ENCODE results near the gene ARID2. TPM values are rescaled to one million over a fixed set of nuclear protein-coding genes. Genes with fewer than 3 reads are reported as not detected.

ARID2 gene
- total RNA-seq, 4 donors from 2014 or later, result 22.9 to 39.9 (median 33.8) TPM

DNA sequence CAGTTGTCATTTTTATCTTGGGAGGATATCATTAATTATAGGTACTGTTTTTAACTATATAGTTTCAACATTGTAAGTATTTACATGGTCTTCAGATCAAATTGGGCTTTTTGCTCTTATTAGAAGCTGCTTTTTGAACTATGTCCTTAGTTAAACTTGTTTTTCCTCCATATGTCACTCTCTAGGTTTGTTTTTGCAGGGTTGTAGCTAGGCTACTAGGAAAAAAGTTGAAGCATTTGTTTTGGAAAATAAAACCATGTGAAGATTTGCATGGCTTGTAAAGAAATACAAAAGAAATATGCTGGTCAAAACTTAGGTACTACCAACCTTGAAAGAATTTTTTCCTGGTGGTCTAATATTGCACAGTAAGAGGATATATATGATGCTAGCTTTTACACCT lies 3.4 kb downstream of the ARID2 start:
- Histone ChIP-seq H3K4me3 (peak overlapping the region in 1 of 4 donors; percentile 95), H3K36me3 (peaks cover 0 to 10% (median 0%) of the 10 kb centered on the region in 4 donors), H3K4me1 (peaks cover 21 to 47% (median 31%) of the 10 kb centered on the region in 4 donors), H3K27ac (peak overlapping the region; percentile 97 to 100 (median 100)), H3K27me3 (no peaks in the 10 kb centered on the region), H3K9me3 (no peaks in the 10 kb centered on the region)
- TF ChIP-seq POLR2A (IDR thresholded peaks at IDR 0.05) (no peak), EP300 (IDR thresholded peaks at IDR 0.05; ENCODE audit: low read depth) (no peak), POLR2AphosphoS5 (IDR thresholded peaks at IDR 0.05) (no peak)
- TF ChIP-seq, protein P1, sequence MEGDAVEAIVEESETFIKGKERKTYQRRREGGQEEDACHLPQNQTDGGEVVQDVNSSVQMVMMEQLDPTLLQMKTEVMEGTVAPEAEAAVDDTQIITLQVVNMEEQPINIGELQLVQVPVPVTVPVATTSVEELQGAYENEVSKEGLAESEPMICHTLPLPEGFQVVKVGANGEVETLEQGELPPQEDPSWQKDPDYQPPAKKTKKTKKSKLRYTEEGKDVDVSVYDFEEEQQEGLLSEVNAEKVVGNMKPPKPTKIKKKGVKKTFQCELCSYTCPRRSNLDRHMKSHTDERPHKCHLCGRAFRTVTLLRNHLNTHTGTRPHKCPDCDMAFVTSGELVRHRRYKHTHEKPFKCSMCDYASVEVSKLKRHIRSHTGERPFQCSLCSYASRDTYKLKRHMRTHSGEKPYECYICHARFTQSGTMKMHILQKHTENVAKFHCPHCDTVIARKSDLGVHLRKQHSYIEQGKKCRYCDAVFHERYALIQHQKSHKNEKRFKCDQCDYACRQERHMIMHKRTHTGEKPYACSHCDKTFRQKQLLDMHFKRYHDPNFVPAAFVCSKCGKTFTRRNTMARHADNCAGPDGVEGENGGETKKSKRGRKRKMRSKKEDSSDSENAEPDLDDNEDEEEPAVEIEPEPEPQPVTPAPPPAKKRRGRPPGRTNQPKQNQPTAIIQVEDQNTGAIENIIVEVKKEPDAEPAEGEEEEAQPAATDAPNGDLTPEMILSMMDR (IDR thresholded peaks at IDR 0.05), result no peak
- in situ Hi-C loops (cut with MboI; ENCODE audit: low pct_ligation_motif_present in 1 of 4, low pct_unique_long_range_greater_than_20kb in 1 of 4, low sequenced_read_pairs in 3 of 4) (loop anchor here in 1 of 4 donors (25.0 kb wide), 1 partner anchor 654 kb away; no protein-coding TSS in a partner anchor), intact Hi-C loops (cut with DNase I; ENCODE audit: low total_unique reads) (no loop called here)
- DNase-seq, result no peak

DNA sequence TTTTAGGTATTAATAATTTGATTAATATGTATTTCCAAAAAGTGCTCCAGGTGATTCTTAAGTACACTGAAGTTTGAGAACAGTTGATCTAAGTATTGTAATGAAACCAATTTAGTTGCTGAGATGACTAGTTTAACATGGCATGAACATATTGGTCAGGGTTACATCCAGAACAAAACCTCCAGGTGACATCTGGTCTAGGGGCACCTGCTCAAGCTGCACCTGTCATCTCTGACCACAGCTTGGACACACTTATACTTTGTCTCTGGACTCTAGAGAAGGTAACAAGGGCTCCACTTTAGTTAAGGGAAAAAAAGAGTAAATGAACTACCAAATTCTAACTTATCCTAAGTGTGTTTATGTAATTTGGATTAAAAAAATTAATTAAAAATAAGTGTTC lies 8.1 kb downstream of the ARID2 start:
- TF ChIP-seq EP300 (IDR thresholded peaks at IDR 0.05; ENCODE audit: low read depth), result no peak
- TF ChIP-seq POLR2A (IDR thresholded peaks at IDR 0.05), result no peak
- TF ChIP-seq, protein P1 (IDR thresholded peaks at IDR 0.05), result no peak
- TF ChIP-seq POLR2AphosphoS5 (IDR thresholded peaks at IDR 0.05), result no peak

DNA sequence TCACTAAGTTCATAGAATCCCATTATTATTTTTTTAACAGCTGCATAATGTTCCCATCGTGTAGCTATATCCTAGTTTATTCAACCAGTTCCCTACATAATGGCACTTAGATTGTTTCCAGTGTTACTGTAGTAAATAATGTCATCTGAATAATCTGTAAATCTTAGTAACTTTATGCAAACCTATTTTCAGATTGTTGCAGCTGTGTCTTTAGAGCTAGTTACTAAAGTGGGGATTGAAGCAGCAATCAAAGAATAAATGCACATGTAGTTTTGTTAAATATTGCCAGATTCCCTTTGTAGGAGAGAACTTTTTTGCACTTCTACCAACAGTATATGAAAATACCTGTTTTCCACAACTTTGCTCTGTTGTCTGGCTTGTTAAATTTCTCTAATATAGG lies 13.1 kb downstream of the ARID2 start:
- intact Hi-C loops (cut with DNase I; ENCODE audit: low total_unique reads), result no loop called here

More for the DNA sequence above, 8.1 kb downstream of the ARID2 start:
- intact Hi-C loops (cut with DNase I; ENCODE audit: low total_unique reads), result no loop called here
- no peak overlapping the region for H3K4me3 ChIP-seq
- peaks cover 0 to 10% (median 0%) of the 10 kb centered on the region in 4 donors for H3K36me3 ChIP-seq
- H3K27ac ChIP-seq, result no peak overlapping the region
- peaks cover 16 to 33% (median 23%) of the 10 kb centered on the region in 4 donors for H3K4me1 ChIP-seq
- H3K9me3 ChIP-seq, result peaks cover 0 to 4% of the 10 kb centered on the region in 2 donors
- in situ Hi-C loops (cut with MboI; ENCODE audit: low pct_ligation_motif_present in 1 of 4, low pct_unique_long_range_greater_than_20kb in 1 of 4, low sequenced_read_pairs in 3 of 4), result loop anchor here in 1 of 4 donors (25.0 kb wide), 1 partner anchor 650 kb away; no protein-coding TSS in a partner anchor
- no peaks in the 10 kb centered on the region for H3K27me3 ChIP-seq
- no peak for DNase-seq

DNA sequence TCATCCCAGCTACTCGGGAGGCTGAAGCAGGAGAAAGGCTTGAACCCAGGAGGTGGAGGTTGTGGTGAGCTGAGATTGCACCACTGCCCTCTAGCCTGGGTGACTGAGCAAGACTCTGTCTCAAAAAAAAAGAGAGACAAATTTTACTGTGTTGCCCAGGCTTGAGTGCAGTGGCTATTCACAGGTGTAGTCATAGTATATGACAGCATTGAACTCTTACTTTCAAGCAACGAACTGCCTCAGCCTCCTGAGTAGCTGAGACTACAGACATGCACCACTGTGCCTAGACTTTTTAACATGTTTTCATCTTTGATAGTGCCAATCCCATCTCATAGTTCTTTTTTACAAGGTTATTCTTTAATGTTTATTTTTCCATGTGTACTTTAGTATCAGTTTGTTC lies 13.7 kb downstream of the ARID2 start:
- TF ChIP-seq EP300 (IDR thresholded peaks at IDR 0.05; ENCODE audit: low read depth), result no peak
- no peak for TF ChIP-seq POLR2AphosphoS5 (IDR thresholded peaks at IDR 0.05)
- TF ChIP-seq, protein P1 (IDR thresholded peaks at IDR 0.05), result no peak
- TF ChIP-seq POLR2A (IDR thresholded peaks at IDR 0.05), result no peak
- H3K4me3 ChIP-seq, result no peak overlapping the region
- WGBS, 2 donors (ENCODE audit: low coverage in 1 of 2), result 74% methylated on average over 2 of the region's 2 CpGs; no CpG with 5 or more reads in 1 of the 2 donors
- H3K27me3 ChIP-seq, result no peaks in the 10 kb centered on the region
- in situ Hi-C loops (cut with MboI; ENCODE audit: low pct_ligation_motif_present in 1 of 4, low pct_unique_long_range_greater_than_20kb in 1 of 4, low sequenced_read_pairs in 3 of 4), result loop anchor here in 1 of 4 donors (25.0 kb wide), 1 partner anchor 644 kb away; no protein-coding TSS in a partner anchor
- intact Hi-C loops (cut with DNase I; ENCODE audit: low total_unique reads), result no loop called here
- no peaks in the 10 kb centered on the region for H3K36me3 ChIP-seq
- H3K27ac ChIP-seq, result no peak overlapping the region
- H3K9me3 ChIP-seq, result peaks cover 0 to 6% of the 10 kb centered on the region in 2 donors
- no peak for DNase-seq
- peaks cover 0 to 7% (median 0%) of the 10 kb centered on the region in 4 donors for H3K4me1 ChIP-seq

More for the DNA sequence above, 13.1 kb downstream of the ARID2 start:
- H3K36me3 ChIP-seq, result no peaks in the 10 kb centered on the region
- no peak overlapping the region for H3K27ac ChIP-seq
- DNase-seq, result no peak
- TF ChIP-seq POLR2A (IDR thresholded peaks at IDR 0.05), result no peak
- in situ Hi-C loops (cut with MboI; ENCODE audit: low pct_ligation_motif_present in 1 of 4, low pct_unique_long_range_greater_than_20kb in 1 of 4, low sequenced_read_pairs in 3 of 4), result loop anchor here in 1 of 4 donors (25.0 kb wide), 1 partner anchor 645 kb away; no protein-coding TSS in a partner anchor
- no peaks in the 10 kb centered on the region for H3K27me3 ChIP-seq
- H3K4me1 ChIP-seq, result peaks cover 0 to 7% (median 0%) of the 10 kb centered on the region in 4 donors
- 95 to 100% methylated on average over 1 of the region's 1 CpG for WGBS, 2 donors (ENCODE audit: low coverage in 1 of 2)
- no peak overlapping the region for H3K4me3 ChIP-seq
- peaks cover 0 to 6% of the 10 kb centered on the region in 2 donors for H3K9me3 ChIP-seq

Data from transverse colon (tissue), 4 donors.